HG03103 (cell line): ENCODE results near the gene SCN5A.

ENCODE experiments used
- ATAC-seq: cut with Tn5 transposase; IDR thresholded peaks from one replicate; pipeline ENCODE4 v1.9.1; 2021; ENCODE audit warnings: low read depth; ENCODE audit not compliant: unreplicated experiment

Gene SCN5A

DNA sequence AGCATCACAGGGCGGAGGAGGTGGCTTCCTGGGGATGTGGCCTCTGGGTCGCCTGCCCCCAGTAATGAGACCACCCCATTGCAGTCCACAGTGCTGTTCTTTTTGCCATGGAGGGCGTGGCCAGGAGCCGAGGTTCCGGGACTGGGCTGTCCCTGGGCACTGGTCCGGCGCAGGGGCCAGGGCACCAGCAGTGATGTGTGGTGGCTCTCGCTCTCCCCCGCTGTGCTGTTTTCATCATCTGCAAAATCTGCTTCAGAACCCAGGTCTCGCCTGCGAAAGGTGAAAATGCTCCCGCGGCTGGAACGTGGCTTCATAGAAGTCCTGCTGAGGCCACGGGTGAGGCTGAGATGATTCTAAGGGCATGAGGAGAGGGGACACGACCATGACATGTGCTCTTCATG lies 45.8 kb downstream of the SCN5A start:
- no peak for ATAC-seq

DNA sequence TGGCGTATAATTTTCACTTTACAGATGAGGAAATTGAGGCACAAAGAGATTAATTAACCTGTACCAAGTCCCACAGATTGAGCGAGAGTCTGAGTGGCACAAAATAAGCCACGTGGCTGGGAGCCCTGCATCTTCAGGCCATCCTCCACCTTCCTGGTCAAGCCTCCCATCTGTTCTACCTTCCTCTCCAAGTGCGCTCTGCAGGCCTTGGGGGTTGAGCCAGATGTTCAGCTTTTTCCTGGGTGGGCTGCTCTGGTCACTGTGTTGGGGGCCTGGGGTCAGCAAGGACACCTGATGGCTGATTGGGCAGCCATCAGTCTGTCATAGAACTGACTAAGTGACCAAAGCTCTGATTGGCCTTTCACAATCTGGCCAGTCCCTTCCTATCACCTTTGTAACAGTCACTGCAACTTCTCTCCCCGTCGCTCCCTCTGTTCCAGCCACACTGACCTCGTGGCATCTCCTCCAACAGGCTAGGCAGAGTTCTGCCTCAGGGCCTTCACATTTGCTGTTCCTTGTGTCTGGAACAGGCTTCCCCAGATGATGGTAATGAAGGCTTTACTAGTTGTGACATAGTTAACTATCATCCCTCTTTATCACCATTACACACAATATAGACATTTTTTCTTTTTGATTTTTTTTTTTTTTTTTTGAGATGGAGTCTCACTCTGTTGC lies 46.8 kb downstream of the SCN5A start:
- ATAC-seq: no peak

DNA sequence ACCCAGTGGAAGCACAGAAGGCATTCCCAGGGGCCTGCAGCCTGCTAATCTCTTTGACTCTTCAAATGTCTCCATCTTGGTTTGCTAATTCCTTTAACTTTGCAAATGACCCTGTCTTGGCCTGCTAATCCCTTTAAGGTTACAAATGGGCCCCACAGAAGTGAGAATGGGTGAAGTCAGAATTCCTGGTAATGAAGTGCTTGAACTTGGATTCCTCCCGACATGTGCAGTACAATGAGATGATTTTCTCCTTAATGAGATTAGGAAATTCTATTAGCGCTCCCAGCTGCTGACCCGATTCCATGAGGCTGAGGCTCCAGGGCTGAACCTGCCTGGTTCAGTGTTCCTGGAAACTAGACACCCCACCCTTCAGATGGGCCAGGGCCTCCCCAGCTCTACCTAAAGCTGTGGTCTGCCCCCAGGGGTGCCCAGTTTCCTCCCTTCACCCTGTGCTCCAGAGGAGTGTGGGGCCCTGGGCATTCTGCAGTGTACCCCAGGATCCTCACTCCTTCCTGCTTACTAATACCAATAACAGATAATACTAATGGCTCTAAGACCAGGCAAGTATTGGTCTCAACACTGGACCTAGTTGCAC lies 47.4 kb downstream of the SCN5A start:
- no peak for ATAC-seq

DNA sequence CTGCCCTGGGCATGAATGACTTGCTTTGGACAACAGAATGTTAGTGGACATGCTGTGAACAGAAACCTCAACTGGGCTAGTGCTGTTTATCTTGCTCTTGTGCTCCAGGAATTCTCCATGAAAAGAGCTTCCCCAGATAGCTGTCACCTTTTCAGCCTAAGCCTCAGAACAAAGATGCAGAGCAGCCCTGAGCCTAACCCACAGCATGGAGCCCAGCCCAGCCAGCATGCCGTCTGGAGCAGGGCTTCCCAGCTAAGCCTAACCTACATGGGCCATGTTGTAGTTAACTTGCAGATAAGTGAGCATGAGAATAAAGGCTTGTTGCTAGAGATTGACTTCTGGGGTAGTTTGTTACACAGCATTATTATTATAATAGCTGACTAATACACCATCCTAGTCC lies 48.9 kb downstream of the SCN5A start:
- no peak for ATAC-seq

DNA sequence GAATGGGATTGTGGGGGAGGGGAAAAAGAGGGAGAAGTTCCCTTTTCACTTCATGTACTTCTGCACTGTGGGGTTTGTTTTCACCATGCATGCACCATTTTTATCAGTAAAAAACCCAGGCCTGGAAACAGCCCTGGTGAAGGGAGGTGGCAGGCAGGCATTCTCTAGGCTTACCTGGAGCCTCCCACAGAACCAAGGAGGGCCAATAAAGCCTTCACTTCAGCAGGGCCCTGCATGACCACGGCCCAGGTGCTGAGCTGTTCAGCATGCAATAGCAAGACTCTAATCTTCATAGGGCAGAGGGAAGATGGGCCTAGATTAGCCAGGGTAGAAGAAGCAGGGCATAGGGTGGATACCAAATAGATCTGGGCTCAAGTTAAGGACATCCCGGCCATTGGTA lies 49.6 kb downstream of the SCN5A start:
- ATAC-seq: no peak

DNA sequence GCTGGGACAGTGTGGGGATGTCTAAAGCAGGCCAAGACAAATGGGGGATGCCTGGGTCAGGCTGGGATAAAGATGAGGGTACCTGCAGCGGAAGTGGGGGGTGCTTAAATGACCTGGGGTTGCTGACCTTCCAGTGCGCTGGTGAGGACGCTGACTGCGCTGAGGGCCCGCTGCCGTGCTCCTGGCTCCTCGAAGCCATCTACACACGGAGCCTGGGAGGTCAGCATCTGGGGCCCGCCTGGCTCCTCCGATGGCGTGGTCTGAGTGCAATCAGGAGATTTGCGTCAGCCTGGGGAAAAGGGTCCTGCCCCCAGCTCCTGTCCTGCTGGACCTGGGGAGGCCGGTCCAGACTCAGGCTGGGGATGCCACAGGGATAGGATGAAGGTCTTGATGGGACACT lies 50.7 kb downstream of the SCN5A start:
- no peak for ATAC-seq

DNA sequence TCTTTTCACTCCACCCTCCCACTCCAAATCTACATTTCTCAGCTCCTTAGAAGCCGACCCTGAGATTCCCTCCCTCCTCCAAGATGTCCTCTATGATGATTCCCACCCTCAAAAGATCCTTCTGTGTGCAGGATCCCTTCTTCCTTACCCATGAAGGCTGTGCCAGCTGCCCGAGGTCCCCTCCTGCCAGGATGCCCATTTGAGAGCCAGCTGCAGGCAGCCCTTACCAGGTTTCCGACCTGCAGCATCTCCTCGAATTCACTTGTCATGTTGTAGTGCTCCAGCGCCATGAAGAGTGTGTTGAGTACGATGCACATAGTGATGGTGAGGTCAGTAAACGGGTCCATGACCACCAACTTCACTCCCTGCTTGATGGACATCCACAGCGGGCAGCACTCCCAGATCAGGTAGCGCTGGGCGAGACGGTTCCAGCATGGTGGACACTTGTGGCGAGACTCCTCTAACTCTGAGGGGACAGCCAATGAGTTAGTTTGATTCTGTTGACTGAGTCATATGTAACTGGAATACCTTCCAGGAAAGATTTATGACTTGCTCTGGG lies 51.9 kb downstream of the SCN5A start:
- no peak for ATAC-seq

DNA sequence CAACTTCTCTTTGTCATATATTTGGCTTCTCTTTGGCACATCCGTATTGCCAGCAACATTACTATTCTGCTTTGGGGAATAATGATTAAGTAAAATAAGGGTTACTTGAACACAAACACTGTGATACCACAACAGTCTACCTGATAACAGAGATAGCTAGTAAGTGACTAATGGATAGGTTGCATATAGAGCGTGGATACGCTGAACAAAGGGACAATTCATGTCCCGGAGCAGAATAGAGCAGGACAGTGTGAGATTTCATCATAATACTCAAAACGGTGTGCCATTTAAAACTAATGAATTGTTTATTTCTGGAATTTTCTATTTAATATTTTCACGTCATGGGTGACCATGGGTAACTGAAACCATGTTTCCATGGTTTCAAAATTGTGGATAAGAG lies 54.1 kb downstream of the SCN5A start:
- ATAC-seq: no peak

DNA sequence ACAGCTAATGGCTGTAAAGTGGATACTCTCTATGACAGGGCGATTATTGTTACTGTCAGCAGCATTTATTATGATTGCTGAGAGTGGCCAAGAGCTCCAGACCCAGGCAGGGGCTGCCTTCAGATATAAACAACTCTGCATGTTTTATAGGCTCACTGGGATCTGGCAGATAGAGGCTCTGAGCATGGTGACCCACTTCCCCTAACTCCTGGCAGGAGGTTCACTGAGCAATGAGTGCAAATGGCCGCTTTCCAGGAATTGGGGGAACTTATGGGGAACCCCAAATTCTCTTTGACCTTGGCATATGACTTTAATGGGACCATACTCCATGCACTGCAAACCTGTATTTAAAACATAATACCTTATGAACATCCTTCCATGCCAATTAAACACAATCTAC lies 59.0 kb downstream of the SCN5A start:
- ATAC-seq: no peak

DNA sequence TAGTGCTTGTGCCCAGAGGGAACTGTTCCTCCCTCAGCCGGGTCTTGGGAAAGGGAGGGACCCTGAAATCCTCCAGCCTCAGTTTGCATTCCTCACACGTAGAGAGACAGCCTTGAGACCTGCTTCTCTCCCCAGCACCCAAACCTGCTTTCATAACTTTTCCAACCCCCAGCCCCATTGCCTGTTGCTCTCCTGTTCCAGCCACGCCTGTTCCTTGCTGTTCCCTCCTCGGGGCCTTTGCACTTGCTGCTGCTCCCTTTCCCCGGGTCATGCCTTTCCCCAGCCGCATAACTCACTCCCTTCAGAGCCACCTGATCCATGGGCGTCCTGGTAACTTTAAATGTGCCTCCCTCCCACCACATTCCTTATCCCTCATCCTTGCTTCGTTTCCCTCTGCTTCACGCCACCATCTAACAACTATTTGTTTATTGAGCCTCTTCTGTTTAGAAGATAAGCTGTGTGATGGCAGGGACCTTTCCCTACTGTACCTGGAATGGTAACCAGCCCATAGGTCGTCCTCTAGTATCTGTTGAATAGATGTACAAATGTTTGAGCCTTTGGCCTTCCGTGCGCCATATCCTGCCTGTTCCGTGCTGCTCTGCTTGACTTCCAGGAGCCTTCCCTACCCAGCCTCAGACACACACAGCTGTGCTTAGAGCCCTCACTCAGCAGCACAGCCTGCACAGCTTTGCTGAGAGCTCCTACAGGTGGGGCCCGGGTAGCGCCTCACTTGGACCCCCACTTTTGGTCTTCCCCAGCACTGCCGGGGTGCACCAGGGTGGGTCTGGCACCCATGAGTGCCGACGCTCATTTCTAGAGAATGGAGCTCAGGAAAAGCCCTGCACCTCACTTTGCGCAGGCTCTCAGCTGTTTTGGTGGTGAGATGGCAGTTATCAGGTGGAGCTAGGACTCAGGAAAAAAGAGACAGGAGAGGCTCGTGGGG lies 60.2 kb downstream of the SCN5A start:
- no peak for ATAC-seq

DNA sequence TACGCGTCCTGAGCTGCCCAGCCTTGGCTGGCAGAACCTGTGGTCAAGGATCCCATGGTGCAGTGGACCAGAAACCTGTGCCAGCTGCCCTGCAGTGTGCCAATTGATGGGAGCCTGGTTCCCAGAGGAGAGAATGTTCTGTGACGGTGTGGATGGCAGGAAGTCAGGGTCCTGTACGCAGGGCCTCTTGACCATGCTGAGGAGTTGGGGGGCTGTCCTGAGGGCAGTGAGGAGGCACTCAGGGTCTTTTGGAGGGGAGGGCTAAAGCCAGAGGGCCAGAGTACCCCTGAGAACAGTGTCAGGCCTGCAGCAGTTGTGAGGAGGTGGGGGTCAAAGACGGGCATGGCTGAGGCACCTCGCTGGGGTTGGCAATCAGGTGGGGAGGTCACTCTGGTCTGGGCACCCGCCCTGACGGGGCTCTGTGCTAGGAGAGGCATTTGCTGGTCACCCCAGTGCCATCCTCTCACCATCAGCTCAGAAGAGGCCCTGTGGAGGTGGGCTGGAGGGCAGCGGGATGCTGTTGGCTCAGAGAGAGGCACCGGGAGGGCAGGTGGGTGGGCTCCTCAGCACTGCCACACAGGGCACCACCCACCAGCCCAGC lies 61.0 kb downstream of the SCN5A start:
- ATAC-seq: no peak

DNA sequence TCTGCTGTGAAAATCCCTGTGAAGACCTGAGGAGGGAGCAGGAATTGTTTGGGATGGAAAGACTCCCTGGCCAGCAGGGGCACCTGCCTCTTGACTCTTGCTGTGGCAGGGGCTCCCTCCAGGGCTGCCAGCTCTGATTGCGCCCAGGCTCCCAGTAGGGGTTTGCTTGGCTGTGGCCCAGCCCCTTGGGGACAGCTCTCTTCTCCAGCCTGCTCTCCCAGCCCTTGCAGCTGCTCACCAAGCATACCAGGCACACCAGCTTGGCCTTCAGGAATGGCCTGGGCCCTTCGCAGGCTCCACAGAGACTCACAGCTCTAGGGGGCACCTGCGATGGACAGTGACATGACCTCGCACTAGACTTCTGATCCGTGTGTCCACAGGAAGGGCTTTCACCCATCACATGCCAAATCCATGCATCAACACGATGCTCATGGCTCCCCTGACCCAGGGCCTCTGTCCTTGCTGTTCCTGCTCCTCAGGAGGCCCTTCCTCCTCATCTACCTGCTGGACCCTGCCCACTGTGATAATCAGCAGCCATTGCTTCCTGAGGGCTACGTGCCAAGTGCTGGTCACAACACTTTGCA lies 61.8 kb downstream of the SCN5A start:
- ATAC-seq: no peak

DNA sequence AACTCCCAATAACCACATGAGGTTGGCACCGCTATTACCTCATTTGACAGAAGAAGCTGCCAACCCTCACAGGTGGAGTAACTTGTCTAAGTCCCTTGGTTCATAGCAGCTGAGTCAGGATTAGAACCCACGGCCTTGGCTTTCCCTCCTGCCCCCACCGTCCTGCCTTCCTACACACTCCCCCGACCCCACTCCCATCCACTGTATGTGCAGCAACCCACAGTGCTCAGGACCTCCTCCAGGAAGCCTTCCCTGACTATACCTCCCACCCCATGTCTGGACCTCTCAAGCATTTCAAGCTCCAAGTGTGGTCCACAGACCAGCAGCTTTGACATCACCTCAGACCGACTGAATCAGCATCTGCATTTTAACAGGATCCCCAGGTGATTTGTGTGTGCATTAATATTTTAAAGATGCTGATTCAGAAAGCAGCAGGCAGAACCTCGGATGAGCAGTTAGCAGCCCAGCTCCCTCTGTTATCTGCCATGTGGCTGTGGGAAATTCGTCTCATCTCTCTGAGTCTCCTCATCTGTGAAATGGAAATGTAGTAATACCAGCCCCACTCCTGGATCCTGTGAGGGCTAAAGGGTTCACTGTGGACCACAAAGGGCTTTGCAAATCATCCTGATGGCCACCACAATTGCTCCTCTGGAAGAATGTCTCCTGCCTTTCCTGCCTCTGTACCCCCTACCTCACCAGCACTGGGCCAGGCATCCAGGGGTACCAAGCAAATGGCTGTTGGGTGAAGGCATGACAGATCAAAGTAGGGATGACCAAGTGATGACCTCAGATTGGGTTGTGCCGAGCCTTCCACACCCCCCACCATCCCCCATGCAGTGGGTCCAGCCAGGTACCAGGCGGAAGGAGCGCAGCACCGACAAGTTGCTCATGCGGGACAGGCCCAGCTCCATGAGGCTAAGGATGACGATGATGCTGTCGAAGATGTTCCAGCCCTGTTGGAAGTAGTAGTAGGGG lies 62.7 kb downstream of the SCN5A start:
- ATAC-seq: no peak

DNA sequence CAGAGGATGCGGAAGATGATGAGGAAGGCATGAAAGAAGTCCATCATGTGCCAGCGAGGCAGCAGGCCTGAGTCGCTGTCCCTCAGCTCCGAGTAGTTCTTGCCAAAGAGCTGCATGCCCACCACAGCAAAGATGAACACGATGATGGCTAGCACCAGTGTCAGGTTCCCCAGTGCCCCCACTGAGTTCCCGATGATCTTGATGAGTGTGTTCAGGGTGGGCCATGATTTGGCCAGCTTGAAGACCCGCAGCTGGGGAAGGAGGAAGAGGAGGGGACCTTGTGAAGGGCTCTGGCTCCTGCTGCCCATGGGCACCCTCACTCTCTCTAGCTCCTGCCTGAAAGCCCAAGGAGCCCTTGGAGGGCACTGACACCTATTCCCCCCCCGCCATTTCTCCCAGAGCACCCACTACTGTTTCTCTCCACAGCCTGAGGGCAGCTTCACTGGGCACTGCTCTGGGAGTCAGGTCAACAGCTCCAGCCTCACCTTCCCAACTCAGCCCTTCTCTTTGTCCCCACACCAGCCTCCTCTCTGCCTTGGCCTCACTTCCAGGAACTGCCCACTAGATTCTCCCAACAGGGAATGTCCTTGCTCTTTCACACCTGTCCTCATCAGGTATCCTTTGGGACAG lies 63.6 kb downstream of the SCN5A start:
- ATAC-seq: no peak

DNA sequence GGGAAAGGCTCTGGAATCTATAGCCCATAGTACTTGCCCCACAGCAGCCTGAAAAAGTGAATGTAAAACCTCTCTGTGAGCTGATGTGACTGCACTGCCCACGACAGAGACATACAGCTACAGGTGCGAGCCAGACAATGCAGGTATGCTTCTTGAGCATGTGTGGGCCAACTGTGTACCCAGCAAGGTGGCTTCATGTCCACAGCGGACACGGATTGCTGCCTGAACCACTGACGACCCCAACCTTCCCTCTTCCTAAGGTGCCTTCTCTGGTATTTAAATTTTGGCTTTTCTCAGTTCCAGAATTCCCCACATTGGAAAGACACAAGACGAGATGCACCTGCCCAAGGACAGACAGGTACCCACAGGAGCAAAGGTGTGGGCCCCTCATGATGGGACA lies 65.8 kb downstream of the SCN5A start:
- no peak for ATAC-seq

DNA sequence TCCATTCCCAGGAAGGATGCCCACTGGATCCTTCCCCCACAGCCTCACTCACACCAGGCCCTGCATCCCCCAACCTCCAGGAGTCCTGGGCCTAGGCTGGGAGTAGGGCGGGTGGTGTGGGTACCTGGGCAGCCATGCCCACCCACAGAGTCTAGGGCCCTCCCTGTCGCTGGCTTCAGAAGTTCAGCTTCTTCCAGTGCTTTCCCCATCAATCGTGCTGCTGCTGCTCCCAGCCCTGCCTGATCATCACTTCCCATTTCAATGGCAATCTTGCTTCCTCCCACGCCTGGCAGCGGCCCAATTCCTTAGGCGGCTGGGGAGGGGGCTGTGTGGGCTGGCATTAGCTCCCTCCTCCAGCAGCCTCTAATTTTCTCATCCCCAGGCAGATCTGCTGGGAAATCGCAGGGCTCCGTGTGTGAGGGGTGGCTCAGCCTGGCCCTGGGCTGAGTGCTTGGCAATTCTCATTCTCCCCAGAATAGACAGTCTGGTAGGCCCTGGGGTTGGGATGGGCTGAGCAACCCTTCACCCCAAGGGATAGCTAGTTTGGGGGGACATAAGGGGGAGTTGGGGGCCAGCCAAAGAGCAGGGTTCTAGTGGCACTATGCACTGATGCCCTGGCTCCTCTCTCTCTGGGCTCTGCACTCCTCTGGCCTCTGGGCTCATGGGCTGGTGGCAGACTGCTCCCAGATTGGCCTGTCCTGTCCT lies 66.4 kb downstream of the SCN5A start:
- no peak for ATAC-seq

DNA sequence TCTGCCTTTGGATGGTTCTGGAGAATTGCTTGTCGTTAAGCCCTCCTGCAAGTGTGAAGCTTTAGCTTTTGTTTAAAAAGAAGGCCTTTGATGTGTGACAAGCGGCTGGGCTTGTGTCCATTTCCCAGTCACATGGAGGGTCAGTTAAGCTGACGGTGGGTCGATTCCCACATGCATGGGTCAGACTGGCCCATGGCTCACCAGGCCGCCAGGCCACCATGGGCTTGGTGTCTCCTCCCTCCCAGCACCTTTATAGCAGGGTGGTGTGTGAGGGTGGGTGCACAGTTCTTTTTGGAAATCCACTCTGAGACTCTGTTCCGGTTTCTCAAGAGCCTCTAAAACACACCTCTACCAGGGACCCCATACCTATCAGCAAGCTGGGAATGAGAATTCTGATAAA lies 67.2 kb downstream of the SCN5A start:
- no peak for ATAC-seq

DNA sequence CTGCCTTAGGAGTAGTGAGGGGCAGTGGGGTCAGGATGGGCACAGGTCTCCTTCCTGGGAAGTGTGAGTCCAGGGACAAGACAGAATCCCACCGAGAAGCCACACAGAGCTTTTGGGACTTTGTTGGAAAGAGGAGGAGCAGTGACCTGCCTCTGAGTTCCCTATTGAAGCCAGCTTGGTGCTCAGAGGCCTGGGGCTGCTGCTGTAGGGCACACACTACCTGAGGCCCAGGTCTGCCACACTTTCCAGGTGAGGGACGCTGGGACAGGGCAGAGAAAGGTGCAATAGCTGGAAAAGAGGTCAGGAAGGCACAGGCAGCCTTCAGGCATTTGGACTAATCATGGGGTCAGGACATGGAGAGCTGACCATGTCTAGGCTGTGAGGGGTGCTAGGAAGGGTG lies 67.7 kb downstream of the SCN5A start:
- no peak for ATAC-seq
